ENCODE measurements around the gene POLR1B. TPM values are rescaled to one million over a fixed set of nuclear protein-coding genes. Genes with fewer than 3 reads are reported as not detected.
"Not testable (repeated sequence)": the region's sequence is repeated elsewhere in the genome, so short reads cannot be mapped to it uniquely, and the experiment has no call there.

Gene POLR1B
- total RNA-seq, 4 donors from 2014 or later = 6.0 to 24.1 (median 14.8) TPM

GRCh38 chr2:112494828-112495227 is 47.4 kb upstream of the POLR1B start:
- Histone ChIP-seq H3K27me3 (no peaks in the 10 kb centered on the region), H3K4me3 (no peak overlapping the region), H3K36me3 (peaks cover 0 to 7% (median 2%) of the 10 kb centered on the region in 4 donors), H3K4me1 (peaks cover 0 to 7% (median 0%) of the 10 kb centered on the region in 4 donors), H3K27ac (no peak overlapping the region), H3K9me3 (no peaks in the 10 kb centered on the region)
- TF ChIP-seq EP300 (IDR thresholded peaks at IDR 0.05; ENCODE audit: low read depth) (no peak), POLR2AphosphoS5 (IDR thresholded peaks at IDR 0.05) (no peak), POLR2A (IDR thresholded peaks at IDR 0.05) (no peak)
- TF ChIP-seq, protein P1, sequence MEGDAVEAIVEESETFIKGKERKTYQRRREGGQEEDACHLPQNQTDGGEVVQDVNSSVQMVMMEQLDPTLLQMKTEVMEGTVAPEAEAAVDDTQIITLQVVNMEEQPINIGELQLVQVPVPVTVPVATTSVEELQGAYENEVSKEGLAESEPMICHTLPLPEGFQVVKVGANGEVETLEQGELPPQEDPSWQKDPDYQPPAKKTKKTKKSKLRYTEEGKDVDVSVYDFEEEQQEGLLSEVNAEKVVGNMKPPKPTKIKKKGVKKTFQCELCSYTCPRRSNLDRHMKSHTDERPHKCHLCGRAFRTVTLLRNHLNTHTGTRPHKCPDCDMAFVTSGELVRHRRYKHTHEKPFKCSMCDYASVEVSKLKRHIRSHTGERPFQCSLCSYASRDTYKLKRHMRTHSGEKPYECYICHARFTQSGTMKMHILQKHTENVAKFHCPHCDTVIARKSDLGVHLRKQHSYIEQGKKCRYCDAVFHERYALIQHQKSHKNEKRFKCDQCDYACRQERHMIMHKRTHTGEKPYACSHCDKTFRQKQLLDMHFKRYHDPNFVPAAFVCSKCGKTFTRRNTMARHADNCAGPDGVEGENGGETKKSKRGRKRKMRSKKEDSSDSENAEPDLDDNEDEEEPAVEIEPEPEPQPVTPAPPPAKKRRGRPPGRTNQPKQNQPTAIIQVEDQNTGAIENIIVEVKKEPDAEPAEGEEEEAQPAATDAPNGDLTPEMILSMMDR (IDR thresholded peaks at IDR 0.05) = no peak
- 79 to 83% methylated on average over 5 of the region's 5 CpGs for WGBS, 2 donors (ENCODE audit: low coverage in 1 of 2)
- in situ Hi-C loops (cut with MboI; ENCODE audit: low pct_ligation_motif_present in 1 of 4, low pct_unique_long_range_greater_than_20kb in 1 of 4, low sequenced_read_pairs in 3 of 4) (loop anchor here in 1 of 4 donors (25.0 kb wide), 1 partner anchor 242 kb away; no protein-coding TSS in a partner anchor), intact Hi-C loops (cut with DNase I; ENCODE audit: low total_unique reads) (no loop called here)
- DNase-seq = no peak

DNA sequence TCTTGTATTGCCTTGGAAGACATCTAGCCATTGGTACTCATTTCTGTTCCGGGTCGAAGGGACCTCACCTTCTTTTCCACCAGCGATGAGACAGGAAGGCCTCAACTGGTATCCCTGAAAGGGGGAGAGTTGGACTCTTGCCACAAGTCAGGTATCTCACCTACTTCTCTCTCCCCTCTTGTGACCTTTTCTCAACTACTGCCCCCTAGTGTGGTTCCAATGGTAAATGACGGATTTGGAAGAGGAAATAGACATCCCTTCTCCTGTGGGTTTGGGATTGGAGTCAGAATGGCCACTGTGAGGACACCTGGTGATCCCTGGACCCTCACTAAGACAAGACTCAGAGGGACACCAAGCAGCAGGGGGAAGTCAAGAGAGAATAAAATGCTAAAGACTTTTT is 46.4 kb upstream of the POLR1B start:
- H3K4me3 ChIP-seq; H3K9me3 ChIP-seq; DNase-seq; H3K27ac ChIP-seq; H3K36me3 ChIP-seq; H3K27me3 ChIP-seq; intact Hi-C loops (cut with DNase I; ENCODE audit: low total_unique reads); H3K4me1 ChIP-seq: not testable (repeated sequence)
- WGBS, 2 donors (ENCODE audit: low coverage in 1 of 2) = 60 to 93% methylated on average over 2 to 4 of the region's 4 CpGs
- in situ Hi-C loops (cut with MboI; ENCODE audit: low pct_ligation_motif_present in 1 of 4, low pct_unique_long_range_greater_than_20kb in 1 of 4, low sequenced_read_pairs in 3 of 4) = loop anchor here in 1 of 4 donors (25.0 kb wide), 1 partner anchor 241 kb away; no protein-coding TSS in a partner anchor

DNA sequence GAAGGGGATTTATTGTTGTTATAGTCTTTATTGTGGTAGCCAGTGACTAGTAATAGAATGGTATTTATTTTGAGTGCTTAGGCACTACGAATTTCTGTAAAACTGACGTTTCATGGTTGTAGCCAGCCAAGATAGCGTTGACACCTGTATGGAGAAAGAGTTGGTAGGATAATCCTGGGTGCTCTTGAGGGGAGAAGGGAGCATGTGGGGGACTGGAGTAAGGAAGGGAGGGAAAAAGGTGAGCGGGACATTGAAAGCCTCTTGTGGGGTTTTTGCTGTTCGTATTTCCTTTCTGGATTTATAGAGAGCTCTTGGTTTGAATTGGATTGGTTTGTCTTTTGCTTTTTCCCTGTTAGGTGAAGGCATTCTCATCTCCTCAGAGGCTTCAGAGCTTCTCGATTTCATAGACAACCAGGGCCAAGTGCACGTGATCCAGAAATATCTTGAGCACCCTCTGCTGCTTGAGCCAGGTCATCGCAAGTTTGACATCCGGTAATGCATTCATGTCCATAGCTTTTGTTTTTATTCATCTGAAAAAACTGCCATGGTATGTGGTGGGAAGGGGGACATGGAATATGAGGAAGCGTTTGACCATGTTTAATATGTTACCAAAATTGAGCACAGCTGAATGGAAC is 41.3 kb upstream of the POLR1B start:
- H3K27ac ChIP-seq; H3K9me3 ChIP-seq; intact Hi-C loops (cut with DNase I; ENCODE audit: low total_unique reads); H3K27me3 ChIP-seq; H3K4me1 ChIP-seq; in situ Hi-C loops (cut with MboI; ENCODE audit: low pct_ligation_motif_present in 1 of 4, low pct_unique_long_range_greater_than_20kb in 1 of 4, low sequenced_read_pairs in 3 of 4); H3K4me3 ChIP-seq; H3K36me3 ChIP-seq: not testable (repeated sequence)
- peak; percentile 50 for DNase-seq
- TF ChIP-seq, protein P1 (IDR thresholded peaks at IDR 0.05) = peak; percentile 29 to 48 (median 35)
- whole genome bisulfite sequencing, 2 donors (ENCODE audit: low coverage in 1 of 2) = 55% methylated on average over 9 of the region's 10 CpGs; no CpG with 5 or more reads in 1 of the 2 donors

DNA sequence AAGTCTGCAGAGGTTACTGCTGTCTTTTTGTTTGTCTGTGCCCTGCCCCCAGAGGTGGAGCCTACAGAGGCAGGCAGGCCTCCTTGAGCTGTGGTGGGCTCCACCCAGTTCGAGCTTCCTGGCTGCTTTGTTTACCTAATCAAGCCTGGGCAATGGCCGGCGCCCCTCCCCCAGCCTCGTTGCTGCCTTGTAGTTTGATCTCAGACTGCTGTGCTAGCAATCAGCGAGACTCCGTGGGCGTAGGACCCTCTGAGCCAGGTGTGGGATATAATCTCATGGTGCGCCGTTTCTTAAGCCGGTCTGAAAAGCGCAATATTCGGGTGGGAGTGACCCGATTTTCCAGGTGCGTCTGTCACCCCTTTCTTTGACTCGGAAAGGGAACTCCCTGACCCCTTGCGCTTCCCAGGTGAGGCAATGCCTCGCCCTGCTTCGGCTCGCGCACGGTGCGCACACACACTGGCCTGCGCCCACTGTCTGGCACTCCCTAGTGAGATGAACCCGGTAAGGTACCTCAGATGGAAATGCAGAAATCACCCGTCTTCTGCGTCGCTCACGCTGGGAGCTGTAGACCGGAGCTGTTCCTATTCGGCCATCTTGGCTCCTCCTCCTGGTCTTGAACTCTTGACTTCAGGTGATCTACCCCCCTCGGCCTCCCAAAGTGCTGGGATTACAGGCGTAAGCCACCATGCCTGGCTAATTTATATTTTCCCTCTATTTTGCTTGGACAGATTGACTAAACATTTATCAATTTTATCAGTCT is 32.8 kb upstream of the POLR1B start:
- H3K27ac ChIP-seq; DNase-seq; intact Hi-C loops (cut with DNase I; ENCODE audit: low total_unique reads); H3K4me1 ChIP-seq; in situ Hi-C loops (cut with MboI; ENCODE audit: low pct_ligation_motif_present in 1 of 4, low pct_unique_long_range_greater_than_20kb in 1 of 4, low sequenced_read_pairs in 3 of 4); H3K27me3 ChIP-seq; H3K9me3 ChIP-seq; H3K4me3 ChIP-seq; H3K36me3 ChIP-seq: not testable (repeated sequence)
- 98% methylated on average over 10 of the region's 32 CpGs; no CpG with 5 or more reads in 1 of the 2 donors for WGBS, 2 donors (ENCODE audit: low coverage in 1 of 2)

DNA sequence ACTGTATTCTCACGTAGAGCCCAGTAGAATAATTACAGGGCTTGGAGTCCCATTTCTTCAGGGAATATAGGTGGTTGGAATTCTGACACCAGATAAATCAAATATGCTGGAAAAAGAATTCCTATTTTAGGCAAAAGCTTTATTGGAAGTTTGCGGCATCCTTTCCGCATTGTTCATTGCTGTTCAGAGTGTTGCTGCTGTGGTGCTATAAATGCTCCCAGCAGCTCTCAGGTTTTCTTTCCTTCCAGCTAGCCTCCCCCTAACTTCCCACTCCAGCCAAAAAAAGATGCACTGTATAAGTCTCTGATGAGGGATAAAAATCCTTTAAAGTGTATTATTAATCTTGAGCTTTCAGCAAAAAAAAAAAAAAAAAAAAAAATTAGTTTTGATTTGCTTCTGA is 25.5 kb upstream of the POLR1B start:
- in situ Hi-C loops (cut with MboI; ENCODE audit: low pct_ligation_motif_present in 1 of 4, low pct_unique_long_range_greater_than_20kb in 1 of 4, low sequenced_read_pairs in 3 of 4) = no loop called here
- Histone ChIP-seq H3K36me3 (peaks cover 0 to 16% (median 8%) of the 10 kb centered on the region in 4 donors), H3K4me1 (no peaks in the 10 kb centered on the region), H3K4me3 (no peak overlapping the region), H3K9me3 (no peaks in the 10 kb centered on the region), H3K27ac (no peak overlapping the region), H3K27me3 (no peaks in the 10 kb centered on the region)
- TF ChIP-seq POLR2AphosphoS5 (IDR thresholded peaks at IDR 0.05) (no peak), EP300 (IDR thresholded peaks at IDR 0.05; ENCODE audit: low read depth) (no peak), POLR2A (IDR thresholded peaks at IDR 0.05) (no peak)
- TF ChIP-seq, protein P1 (IDR thresholded peaks at IDR 0.05) = no peak
- no peak for DNase-seq
- intact Hi-C loops (cut with DNase I; ENCODE audit: low total_unique reads) = no loop called here
- WGBS, 2 donors (ENCODE audit: low coverage in 1 of 2) = 98 to 100% methylated on average over 3 of the region's 3 CpGs

All from transverse colon (tissue), 4 donors.